ENCODE measurements around the gene GPR55.

GPR55 gene

DNA sequence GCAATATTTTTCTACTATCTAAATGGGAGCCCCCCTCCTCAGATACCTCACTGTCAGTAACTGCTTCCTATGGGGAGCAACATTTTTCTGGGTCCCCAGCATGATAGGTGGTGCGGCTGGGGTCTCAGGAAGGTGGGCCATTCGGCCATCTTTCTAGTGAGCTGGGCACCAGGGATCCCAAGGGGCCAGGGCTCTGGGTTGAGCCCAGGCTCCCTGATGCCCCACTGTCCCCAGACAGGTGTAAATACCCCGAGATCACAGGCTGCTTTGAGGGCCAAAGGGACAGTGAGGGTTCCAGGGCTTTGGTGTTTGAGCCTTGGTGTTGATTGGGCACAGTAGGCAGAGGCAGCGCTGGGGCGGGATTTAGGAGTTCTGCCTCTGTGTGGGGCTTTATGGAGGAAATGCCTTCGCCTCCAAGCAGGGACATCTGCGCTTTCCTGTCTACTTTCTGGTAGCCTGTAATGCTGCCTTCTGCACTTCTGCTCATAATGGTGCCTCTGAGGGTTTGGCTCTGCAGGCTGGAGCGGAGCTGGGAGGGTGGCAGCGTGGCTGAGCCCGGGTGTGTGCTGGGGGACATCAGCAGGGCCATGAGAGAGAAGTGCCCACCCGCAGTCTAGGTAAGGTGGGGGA lies 55.0 kb downstream of the GPR55 start:
- Histone ChIP-seq H3K4me1 (ENCODE audit: insufficient read depth, low read length, severe bottlenecking) (peaks cover 16% of the 10 kb centered on the region), H3K27ac (ENCODE audit: low read depth, low read length, poor library complexity, severe bottlenecking) (no peak overlapping the region), H3K9me3 (ENCODE audit: low read length) (no peaks in the 10 kb centered on the region), H3K9ac (ENCODE audit: low read length) (no peak overlapping the region), H3K79me2 (ENCODE audit: insufficient read depth, low read length) (no peaks in the 10 kb centered on the region), H4K20me1 (ENCODE audit: insufficient read depth, low read length) (no peaks in the 10 kb centered on the region), H3K9me2 (ENCODE audit: low read depth, low read length) (no peaks in the 10 kb centered on the region), H3K4me2 (ENCODE audit: low read length) (no peak overlapping the region), H3K36me3 (ENCODE audit: insufficient read depth, low read length) (no peaks in the 10 kb centered on the region), H3F3A (ENCODE audit: insufficient read depth, low read length) (0 out of 2 replicates have a peak, but pooled peaks cover 6% of the 10 kb centered on the region), H2AFZ (ENCODE audit: low read length) (no peak overlapping the region), H3K27me3 (ENCODE audit: insufficient read depth, low read length) (no peaks in the 10 kb centered on the region), H3K4me3 (ENCODE audit: low read depth, low read length, poor library complexity, severe bottlenecking) (no peak overlapping the region)
- TF ChIP-seq, protein P1, sequence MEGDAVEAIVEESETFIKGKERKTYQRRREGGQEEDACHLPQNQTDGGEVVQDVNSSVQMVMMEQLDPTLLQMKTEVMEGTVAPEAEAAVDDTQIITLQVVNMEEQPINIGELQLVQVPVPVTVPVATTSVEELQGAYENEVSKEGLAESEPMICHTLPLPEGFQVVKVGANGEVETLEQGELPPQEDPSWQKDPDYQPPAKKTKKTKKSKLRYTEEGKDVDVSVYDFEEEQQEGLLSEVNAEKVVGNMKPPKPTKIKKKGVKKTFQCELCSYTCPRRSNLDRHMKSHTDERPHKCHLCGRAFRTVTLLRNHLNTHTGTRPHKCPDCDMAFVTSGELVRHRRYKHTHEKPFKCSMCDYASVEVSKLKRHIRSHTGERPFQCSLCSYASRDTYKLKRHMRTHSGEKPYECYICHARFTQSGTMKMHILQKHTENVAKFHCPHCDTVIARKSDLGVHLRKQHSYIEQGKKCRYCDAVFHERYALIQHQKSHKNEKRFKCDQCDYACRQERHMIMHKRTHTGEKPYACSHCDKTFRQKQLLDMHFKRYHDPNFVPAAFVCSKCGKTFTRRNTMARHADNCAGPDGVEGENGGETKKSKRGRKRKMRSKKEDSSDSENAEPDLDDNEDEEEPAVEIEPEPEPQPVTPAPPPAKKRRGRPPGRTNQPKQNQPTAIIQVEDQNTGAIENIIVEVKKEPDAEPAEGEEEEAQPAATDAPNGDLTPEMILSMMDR (IDR thresholded peaks at IDR 0.05; ENCODE audit: low read length) = no peak
- TF ChIP-seq EZH2 (IDR thresholded peaks at IDR 0.05; ENCODE audit: borderline replicate concordance, low read length) = no peak

DNA sequence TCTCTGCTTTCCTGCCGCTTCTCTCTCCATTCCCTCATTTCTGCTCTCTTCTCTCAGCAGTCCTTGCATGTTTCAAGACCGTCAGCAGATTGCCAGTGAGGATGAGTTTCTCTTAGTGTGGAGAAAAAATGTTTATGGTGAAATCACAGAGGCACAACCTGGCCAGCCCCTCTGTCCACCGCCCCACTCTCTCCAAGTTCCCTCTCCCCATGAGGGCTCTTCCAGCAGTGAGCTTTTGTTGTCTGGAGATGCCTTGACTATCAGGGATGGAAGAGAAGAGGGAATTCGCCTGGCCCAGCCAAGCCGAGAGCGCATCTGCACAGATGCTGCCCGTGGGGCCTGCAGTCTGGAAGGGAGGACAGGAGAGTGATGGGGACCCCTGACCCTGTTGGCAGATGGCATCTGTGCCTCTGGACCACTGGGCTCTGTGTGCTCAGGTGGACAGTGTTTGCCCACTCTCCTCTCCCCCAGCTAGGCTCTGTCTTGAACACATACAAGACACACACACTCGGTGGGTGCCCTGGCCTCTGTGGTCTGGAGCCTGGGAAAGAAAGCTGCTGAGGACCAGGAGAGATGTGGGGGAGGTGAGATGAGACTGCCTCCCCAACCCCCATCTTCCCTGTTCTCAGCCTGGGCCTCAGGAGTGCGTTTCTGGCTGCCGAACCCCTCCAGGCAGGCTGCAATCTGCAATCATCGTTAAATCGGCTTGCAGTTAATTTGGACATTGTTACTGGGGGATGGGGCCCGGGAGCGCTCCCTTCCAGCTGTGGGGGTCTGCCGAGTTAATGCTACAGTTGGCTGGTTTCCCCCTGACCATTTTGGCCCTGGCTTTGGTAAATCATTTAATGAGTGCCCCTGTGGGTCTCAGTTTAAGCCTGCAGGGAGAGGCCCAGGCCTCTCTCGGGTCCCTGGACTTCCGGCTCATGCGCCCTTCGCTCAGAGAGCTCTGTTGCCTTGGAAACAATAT lies 55.8 kb downstream of the GPR55 start:
- Histone ChIP-seq H3K9me2 (ENCODE audit: low read depth, low read length) (no peaks in the 10 kb centered on the region), H3K9ac (ENCODE audit: low read length) (no peak overlapping the region), H3K4me2 (ENCODE audit: low read length) (no peak overlapping the region), H3F3A (ENCODE audit: insufficient read depth, low read length) (0 out of 2 replicates have a peak, but pooled peaks cover 6% of the 10 kb centered on the region), H3K79me2 (ENCODE audit: insufficient read depth, low read length) (no peaks in the 10 kb centered on the region), H3K27ac (ENCODE audit: low read depth, low read length, poor library complexity, severe bottlenecking) (no peak overlapping the region), H3K27me3 (ENCODE audit: insufficient read depth, low read length) (no peaks in the 10 kb centered on the region), H2AFZ (ENCODE audit: low read length) (no peak overlapping the region), H3K9me3 (ENCODE audit: low read length) (no peaks in the 10 kb centered on the region), H4K20me1 (ENCODE audit: insufficient read depth, low read length) (no peaks in the 10 kb centered on the region), H3K36me3 (ENCODE audit: insufficient read depth, low read length) (no peaks in the 10 kb centered on the region), H3K4me1 (ENCODE audit: insufficient read depth, low read length, severe bottlenecking) (peaks cover 18% of the 10 kb centered on the region), H3K4me3 (ENCODE audit: low read depth, low read length, poor library complexity, severe bottlenecking) (no peak overlapping the region)
- no peak for TF ChIP-seq EZH2 (IDR thresholded peaks at IDR 0.05; ENCODE audit: borderline replicate concordance, low read length)

DNA sequence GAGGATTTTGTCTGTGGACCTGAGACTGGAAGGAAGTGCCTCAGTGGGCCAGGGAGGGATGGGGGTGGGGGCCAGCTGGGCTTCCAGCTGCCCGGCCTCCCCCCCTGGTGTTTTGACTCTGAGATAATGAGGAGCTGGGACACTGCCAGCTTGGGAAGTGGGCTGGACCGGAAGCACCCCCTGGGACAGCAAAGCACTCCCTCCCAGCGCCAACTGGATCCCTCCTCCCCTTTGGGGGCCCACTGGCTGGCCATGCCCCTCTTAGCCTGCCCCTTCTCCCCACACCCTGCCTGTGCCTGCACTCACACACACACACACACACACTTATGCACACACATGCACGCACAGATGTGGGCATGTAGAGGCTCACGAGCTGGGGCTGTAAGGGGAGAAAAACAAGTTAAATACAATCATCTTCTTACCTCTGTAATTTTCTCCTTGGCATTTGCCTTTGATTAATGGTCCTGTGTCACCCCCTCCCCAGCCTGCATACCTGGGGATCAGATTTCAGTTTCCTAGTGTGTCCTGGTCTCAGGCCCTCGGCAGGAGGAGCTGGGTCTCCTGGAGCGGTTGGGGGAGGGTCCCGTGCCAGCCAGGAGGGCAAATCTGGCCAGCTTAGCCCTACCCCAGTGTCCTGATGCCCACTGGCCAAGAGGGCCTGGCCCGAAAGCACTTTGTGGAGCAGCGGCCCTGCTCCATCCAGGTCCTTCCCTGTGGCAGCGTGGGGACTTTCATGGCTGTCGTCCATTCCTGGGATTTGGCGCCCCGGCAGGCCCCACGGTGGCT lies 56.7 kb downstream of the GPR55 start:
- Histone ChIP-seq H3K4me3 (ENCODE audit: low read depth, low read length, poor library complexity, severe bottlenecking) (no peak overlapping the region), H3F3A (ENCODE audit: insufficient read depth, low read length) (0 out of 2 replicates have a peak, but pooled peaks cover 6% of the 10 kb centered on the region)

More for the DNA sequence above, 56.7 kb downstream of the GPR55 start:
- Histone ChIP-seq H3K4me2 (ENCODE audit: low read length) (no peak overlapping the region), H3K9me2 (ENCODE audit: low read depth, low read length) (no peaks in the 10 kb centered on the region), H4K20me1 (ENCODE audit: insufficient read depth, low read length) (no peaks in the 10 kb centered on the region), H3K27ac (ENCODE audit: low read depth, low read length, poor library complexity, severe bottlenecking) (no peak overlapping the region), H3K79me2 (ENCODE audit: insufficient read depth, low read length) (no peaks in the 10 kb centered on the region), H3K27me3 (ENCODE audit: insufficient read depth, low read length) (peaks cover 5% of the 10 kb centered on the region; the same call in 1 of the 2 replicates), H2AFZ (ENCODE audit: low read length) (no peak overlapping the region), H3K36me3 (ENCODE audit: insufficient read depth, low read length) (no peaks in the 10 kb centered on the region), H3K9ac (ENCODE audit: low read length) (no peak overlapping the region), H3K9me3 (ENCODE audit: low read length) (no peaks in the 10 kb centered on the region), H3K4me1 (ENCODE audit: insufficient read depth, low read length, severe bottlenecking) (peaks cover 12% of the 10 kb centered on the region)
- TF ChIP-seq, protein P1 (IDR thresholded peaks at IDR 0.05; ENCODE audit: low read length) = no peak
- TF ChIP-seq EZH2 (IDR thresholded peaks at IDR 0.05; ENCODE audit: borderline replicate concordance, low read length) = no peak
